GM12873 (cell line): ENCODE results near the gene UBAC1.

ENCODE experiments used
- TF ChIP-seq, protein P1 (sequence below): IDR thresholded peaks from 2 replicates; pipeline ENCODE4 v1.5.1; 2012; ENCODE audit warnings: low read depth, mild to moderate bottlenecking, moderate library complexity, low read length, control low read depth; ENCODE audit not compliant: insufficient read depth; ENCODE audit errors: missing control alignments

UBAC1 gene

DNA sequence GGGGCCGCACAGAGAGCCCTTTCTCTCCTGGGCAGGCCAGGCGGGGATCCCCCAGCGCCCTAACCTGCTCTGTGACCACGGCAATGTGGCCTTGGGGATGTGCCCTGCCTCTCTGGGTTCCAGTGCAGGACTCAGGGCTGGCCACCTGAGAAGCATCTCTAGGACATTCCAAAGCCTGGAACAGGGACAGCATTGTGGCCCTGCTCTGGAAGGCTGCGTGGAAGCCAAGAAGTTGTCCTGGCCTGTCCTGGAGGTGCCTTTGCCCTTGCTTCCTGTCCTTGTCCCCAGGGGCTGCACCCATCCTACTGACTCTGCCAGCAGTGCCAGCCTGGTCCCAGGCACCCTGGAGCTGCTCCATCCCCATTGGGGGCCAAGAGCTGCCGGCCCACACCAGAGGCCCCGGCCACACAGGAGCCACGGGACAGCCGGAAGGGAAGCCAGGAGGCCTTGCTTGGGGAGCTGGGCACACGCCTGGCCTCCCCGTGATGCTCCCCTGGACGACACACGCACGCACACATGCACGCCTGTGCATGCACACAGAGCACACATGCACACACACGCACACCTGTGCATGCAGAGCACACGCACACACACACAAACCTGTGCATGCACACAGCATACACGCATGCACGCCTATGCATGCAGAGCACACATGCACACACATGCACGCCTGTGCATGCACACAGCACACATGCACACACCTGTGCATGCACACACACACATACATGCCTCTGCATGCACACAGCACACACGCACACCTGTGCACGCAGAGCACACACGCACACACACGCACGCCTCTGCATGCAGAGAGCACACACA is 33.8 kb downstream of the UBAC1 start:
- TF ChIP-seq, protein P1, sequence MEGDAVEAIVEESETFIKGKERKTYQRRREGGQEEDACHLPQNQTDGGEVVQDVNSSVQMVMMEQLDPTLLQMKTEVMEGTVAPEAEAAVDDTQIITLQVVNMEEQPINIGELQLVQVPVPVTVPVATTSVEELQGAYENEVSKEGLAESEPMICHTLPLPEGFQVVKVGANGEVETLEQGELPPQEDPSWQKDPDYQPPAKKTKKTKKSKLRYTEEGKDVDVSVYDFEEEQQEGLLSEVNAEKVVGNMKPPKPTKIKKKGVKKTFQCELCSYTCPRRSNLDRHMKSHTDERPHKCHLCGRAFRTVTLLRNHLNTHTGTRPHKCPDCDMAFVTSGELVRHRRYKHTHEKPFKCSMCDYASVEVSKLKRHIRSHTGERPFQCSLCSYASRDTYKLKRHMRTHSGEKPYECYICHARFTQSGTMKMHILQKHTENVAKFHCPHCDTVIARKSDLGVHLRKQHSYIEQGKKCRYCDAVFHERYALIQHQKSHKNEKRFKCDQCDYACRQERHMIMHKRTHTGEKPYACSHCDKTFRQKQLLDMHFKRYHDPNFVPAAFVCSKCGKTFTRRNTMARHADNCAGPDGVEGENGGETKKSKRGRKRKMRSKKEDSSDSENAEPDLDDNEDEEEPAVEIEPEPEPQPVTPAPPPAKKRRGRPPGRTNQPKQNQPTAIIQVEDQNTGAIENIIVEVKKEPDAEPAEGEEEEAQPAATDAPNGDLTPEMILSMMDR: no peak

DNA sequence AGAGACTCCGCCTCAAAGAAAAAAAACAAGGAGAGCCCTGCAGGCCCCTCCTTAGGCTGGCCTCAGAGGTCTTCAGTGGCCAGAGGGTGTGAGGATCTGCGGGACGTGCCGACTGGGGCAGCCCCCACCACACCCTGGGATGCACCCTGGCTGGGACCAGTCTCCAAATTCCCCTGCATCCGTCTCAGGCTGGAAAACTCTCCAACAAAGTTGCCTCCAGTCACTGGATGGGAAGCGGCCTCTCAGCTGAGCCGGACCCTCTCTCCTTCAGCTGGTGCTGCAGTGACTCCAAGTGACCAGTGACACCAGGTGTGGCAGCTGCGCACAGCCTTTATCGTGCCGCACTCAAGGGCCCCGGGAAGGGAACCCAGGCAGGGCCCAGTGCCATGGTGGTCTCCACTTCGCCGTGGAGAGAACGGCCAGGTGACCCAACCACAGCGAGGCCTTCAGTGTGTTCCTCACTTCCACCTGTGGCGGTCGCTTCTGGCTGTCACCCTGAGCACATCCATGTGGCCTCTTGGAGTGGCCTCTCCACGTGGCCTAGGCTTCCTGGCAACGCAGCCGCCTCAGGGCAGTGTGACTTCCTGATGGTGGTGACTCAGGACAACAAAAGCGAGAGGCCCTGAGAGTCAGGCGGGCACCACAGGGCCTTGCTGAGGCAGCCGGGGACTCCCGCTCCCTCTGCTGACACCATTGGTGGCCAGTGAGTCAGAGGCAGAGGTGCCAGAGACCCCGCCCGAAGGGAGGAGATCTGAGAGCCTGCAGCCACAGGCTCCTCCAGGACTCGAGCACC is 34.6 kb downstream of the UBAC1 start:
- TF ChIP-seq, protein P1: no peak

DNA sequence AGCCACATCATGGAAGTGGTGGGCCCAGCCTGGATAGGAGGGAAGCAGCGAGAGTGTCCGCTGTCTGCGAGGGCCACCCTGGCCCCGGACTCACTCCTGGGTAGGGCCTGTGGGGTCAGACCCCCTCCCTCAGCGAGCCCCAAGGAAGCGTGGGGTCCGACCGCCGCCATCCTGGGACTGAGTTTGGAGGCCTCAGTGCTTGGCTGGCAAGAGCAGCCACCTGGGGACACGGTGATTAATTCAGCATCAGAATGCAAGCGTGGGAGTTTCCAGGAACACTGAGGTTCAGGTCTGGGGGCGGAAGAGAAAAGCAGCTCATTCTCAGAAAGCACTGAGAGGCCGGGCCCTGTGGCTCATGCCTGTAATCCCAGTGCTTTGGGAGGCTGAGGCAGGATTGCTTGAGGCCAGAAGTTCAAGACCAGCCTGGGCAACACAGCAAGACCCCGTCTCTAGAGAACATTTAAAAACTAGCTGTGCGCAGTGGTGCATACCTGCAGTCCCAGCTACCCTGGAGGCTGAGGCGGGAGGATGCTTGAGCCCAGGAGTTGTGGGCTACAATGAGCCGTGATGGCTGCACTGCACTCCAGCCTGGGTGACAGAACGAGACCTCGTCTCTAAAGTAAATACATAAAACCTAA is 35.6 kb downstream of the UBAC1 start:
- TF ChIP-seq, protein P1: no peak

DNA sequence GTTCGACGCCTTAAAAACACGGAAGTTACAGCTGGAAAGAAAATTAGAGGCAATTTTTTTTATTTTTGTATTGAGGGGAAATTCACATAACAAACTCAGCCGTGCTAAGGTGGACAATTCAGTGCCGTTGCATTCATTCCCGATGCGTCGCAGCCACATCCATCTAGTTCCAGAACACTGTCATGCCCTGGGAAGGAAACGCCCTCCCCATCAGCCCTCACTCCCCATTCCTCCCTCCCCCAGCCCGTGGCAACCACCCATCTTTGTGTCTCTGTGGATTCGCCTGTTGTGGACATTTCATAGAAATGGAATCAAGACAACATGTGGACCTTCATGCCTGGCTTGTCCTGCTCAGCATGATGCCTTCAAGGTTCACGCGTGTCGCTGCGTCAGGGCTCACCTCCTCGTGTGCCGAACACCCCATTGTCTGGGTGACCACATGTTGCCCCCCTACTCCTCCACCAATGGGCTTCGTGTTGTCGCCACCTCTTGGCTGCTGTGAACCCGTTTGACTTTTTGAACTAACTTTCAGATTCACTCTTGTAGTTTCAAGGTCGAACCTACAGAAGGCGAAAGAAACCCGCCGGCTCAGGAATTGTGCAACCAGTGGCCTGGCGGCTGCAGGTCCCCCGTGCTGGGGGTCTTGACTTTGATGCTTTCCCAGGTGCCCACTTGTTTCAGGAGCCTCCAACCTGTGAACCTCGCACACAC is 36.4 kb downstream of the UBAC1 start:
- TF ChIP-seq, protein P1: no peak

DNA sequence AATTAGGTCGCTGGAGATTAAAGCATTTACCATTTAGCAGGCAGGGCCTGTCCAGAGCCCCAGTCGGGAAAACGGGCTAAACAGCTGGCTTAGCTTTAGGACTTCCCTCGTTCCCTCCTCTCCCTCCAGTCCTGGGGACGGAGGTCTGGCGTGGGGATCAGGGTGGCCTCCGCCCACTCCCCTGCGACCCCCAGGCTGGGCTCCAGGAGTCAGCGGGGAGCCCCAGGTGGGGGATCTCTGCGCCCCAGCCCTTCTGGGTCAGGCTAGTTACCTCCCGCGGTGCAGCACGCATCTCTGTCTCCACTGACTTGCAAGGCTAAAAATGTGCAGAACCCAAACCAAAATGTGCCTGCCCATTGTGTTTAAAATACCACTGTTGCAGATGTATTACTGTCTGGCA is 37.7 kb downstream of the UBAC1 start:
- TF ChIP-seq, protein P1: no peak

DNA sequence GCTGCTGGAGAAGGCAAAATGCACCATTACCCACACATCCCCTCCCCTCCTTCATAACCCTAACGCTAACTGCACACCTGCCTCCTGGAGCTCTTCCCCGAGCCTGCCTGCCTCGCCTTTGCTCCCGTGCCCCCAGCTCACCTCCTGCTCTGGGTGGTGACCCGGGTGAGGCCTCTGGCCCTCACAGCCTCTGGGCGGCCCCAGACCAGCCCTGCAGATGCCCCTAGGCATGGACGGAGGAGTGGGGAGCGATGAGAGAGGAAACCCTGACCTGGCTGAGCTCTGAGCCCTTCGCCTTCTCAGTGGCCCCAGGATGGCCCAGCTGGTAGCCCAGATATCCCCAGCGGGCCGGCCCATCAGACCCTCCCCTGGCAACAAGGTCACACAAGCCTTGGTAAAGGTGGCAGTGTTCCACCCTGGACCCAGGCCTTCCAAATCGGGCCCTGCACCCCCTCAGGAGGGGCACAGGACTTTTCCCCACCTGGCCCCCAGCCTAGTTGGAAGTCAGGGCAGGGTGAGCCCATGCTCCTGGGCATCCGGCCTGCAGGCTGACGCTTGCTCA is 39.3 kb downstream of the UBAC1 start:
- TF ChIP-seq, protein P1: no peak
